Activated CD4-positive, alpha-beta T cell treated with anti-CD3 and anti-CD28 coated beads, Interleukin-2, amount 10 ng/mL, durations not matched to agents 24 days and 14 days (primary cell): ENCODE data around the gene C4A. TPM values are rescaled to one million over a fixed set of nuclear protein-coding genes. Genes with fewer than 3 reads are reported as not detected.
A peak's percentile ranks its signal among the peaks of the same experiment; 100 is the strongest.
"Not testable (repeated sequence)": the region's sequence is repeated elsewhere in the genome, so short reads cannot be mapped to it uniquely, and the experiment has no call there.

Source experiments
- DNase-seq: peaks from one replicate; pipeline ENCODE4 v3.0.0; 2022
- H3K27ac Mint-ChIP-seq: one replicate; pipeline ENCODE4 v1.8.0; 2022; ENCODE audit warnings: mild to moderate bottlenecking, mixed read lengths
- H3K27me3 Mint-ChIP-seq: one replicate; pipeline ENCODE4 v1.8.0; 2022; ENCODE audit warnings: mixed read lengths
- H3K36me3 Mint-ChIP-seq: one replicate; pipeline ENCODE4 v1.8.0; 2022; ENCODE audit warnings: low read depth, mild to moderate bottlenecking, mixed read lengths
- H3K4me1 Mint-ChIP-seq: one replicate; pipeline ENCODE4 v1.8.0; 2021; ENCODE audit warnings: mixed read lengths
- H3K4me3 Mint-ChIP-seq: one replicate; pipeline ENCODE4 v1.8.0; 2022; ENCODE audit warnings: mild to moderate bottlenecking, moderate library complexity, mixed read lengths
- H3K9me3 Mint-ChIP-seq: one replicate; pipeline ENCODE4 v1.8.0; 2021; ENCODE audit warnings: mixed read lengths
- intact Hi-C: fragments of 100-400 bp; cut with micrococcal nuclease; formaldehyde crosslinking; loops from one replicate; pipeline ENCODE4 v1.15.1; 2023
- total RNA-seq: library from RNA; stranded (reverse); gene quantifications from 2 replicates; pipeline ENCODE4 v1.2.3, GENCODE V29; 2022

C4A gene
- total RNA-seq, 1 donor from 2014 or later: 2.7 TPM

DNA sequence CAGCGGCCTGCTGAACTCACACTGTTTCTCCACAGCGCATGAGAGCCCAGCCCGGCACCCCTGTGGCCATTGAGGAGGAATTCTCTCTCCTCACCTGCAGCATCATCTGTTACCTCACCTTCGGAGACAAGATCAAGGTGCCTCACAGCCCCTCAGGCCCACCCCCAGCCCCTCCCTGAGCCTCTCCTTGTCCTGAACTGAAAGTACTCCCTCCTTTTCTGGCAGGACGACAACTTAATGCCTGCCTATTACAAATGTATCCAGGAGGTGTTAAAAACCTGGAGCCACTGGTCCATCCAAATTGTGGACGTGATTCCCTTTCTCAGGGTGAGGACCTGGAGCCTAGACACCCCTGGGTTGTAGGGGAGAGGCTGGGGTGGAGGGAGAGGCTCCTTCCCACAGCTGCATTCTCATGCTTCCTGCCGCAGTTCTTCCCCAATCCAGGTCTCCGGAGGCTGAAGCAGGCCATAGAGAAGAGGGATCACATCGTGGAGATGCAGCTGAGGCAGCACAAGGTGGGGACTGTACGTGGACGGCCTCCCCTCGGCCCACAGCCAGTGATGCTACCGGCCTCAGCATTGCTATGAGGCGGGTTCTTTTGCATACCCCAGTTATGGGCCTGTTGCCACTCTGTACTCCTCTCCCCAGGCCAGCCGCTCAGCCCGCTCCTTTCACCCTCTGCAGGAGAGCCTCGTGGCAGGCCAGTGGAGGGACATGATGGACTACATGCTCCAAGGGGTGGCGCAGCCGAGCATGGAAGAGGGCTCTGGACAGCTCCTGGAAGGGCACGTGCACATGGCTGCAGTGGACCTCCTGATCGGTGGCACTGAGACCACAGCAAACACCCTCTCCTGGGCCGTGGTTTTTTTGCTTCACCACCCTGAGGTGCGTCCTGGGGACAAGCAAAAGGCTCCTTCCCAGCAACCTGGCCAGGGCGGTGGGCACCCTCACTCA, 57.7 kb downstream of the C4A start:
- H3K4me1 Mint-ChIP-seq, H3K4me3 Mint-ChIP-seq, DNase-seq, H3K27me3 Mint-ChIP-seq, H3K27ac Mint-ChIP-seq, H3K36me3 Mint-ChIP-seq, H3K9me3 Mint-ChIP-seq: not testable (repeated sequence)
- intact Hi-C loops: loop anchor here (10.0 kb wide), 1 partner anchor 115 kb away; the partner anchor contains the start of genes PPT2 and PRRT1

DNA sequence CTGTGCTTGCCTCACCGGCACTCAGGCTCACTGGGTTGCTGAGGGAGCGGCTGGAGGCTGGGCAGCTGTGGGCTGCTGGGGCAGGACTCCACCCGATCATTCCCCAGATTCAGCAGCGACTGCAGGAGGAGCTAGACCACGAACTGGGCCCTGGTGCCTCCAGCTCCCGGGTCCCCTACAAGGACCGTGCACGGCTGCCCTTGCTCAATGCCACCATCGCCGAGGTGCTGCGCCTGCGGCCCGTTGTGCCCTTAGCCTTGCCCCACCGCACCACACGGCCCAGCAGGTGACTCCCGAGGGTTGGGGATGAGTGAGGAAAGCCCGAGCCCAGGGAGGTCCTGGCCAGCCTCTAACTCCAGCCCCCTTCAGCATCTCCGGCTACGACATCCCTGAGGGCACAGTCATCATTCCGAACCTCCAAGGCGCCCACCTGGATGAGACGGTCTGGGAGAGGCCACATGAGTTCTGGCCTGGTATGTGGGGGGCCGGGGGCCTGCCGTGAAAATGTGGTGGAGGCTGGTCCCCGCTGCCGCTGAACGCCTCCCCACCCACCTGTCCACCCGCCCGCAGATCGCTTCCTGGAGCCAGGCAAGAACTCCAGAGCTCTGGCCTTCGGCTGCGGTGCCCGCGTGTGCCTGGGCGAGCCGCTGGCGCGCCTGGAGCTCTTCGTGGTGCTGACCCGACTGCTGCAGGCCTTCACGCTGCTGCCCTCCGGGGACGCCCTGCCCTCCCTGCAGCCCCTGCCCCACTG, 58.6 kb downstream of the C4A start:
- H3K36me3 Mint-ChIP-seq, H3K27ac Mint-ChIP-seq, DNase-seq, H3K27me3 Mint-ChIP-seq, H3K9me3 Mint-ChIP-seq, H3K4me1 Mint-ChIP-seq, H3K4me3 Mint-ChIP-seq: not testable (repeated sequence)
- intact Hi-C loops: loop anchor here (10.0 kb wide), 1 partner anchor 114 kb away; the partner anchor contains the start of genes PPT2 and PRRT1

DNA sequence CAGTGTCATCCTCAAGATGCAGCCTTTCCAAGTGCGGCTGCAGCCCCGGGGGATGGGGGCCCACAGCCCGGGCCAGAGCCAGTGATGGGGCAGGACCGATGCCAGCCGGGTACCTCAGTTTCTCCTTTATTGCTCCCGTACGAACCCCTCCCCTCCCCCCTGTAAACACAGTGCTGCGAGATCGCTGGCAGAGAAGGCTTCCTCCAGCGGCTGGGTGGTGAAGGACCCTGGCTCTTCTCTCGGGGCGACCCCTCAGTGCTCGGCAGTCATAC, 59.1 kb downstream of the C4A start:
- H3K4me1 Mint-ChIP-seq, H3K4me3 Mint-ChIP-seq, H3K27me3 Mint-ChIP-seq, H3K36me3 Mint-ChIP-seq, H3K9me3 Mint-ChIP-seq, DNase-seq, H3K27ac Mint-ChIP-seq: not testable (repeated sequence)
- intact Hi-C loops: loop anchor here (10.0 kb wide), 1 partner anchor 114 kb away; the partner anchor contains the start of genes PPT2 and PRRT1

DNA sequence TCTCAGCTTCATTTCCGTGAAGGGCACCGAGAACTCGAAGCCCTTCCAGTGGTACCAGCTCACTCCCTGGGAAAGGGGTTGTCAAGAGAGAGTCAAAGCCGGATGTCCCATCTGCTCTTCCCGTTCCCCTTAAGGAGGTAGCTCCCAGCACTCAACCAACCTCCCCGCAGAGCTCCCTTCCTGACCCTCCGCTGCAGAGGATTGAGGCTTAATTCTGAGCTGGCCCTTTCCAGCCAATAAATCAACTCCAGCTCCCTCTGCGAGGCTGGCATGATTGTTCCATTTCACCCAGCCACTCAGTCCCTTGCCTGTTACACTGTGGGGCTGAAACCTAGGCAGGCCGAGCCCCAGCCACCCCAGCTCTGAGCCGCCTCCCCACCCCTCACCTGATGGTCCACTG, 59.5 kb downstream of the C4A start:
- intact Hi-C loops: loop anchor here (10.0 kb wide), 1 partner anchor 113 kb away; the partner anchor contains the start of genes PPT2 and PRRT1
- H3K9me3 Mint-ChIP-seq, H3K27ac Mint-ChIP-seq, H3K4me3 Mint-ChIP-seq, DNase-seq, H3K27me3 Mint-ChIP-seq, H3K36me3 Mint-ChIP-seq, H3K4me1 Mint-ChIP-seq: not testable (repeated sequence)

DNA sequence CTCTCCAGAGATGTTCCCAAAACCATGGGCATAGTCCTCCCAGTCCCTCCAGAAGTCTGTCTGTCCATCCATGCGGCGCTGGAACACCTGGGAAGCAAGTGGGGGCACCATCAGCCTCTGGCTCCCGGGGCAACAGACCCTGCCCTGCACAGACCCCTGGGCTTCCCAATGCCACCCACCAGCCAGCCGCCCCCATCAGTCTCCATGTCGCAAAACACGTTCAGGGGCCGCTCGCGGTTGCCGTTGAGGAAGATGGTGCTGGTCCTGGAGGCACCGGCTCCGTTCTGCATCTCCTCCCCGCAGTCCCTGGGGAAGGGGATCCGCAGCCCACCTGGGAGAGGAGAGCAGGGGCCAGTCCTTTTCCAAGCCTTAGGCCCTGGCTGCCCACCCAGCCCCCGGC, 60.4 kb downstream of the C4A start:
- not testable (repeated sequence) for H3K9me3 Mint-ChIP-seq
- intact Hi-C loops: loop anchor here (10.0 kb wide), 1 partner anchor 113 kb away; the partner anchor contains the start of genes PPT2 and PRRT1

DNA sequence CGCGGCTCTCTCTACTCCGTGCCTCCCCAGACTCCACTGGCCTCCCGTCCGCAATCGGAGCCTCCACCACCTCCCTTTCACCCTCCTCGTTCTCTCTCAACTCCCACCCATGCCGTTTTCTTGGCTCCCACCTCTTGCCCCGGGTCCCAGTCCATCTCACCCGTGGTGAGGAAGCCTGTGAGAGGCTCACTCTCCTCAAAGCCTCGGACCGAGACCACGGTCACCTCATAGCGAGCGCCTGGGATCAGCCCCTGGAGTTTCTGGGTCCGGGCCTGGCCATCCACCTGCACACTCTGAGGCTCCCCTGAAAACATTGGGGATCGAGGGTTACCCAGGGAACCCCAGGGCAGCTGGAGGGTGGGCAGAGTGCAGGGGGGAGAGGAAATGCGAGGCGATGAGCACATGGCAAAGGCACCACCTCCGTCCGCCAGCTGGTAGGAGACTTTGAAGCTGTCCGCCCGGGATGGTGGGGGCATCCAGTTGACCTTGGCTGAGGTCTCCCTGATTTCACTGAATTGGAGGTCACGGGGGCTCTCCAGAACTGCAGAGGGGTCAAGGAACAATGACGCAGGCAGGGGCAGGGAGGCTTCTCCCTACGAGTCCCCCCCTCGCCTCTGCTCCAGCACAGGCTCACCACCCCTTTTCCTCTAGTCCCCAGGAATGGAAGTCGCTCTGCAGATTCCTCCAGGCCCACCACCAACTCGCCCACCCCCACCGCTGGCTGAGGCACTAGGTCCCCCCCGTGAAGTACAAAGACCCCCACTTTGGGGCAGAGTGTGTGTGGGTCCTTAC, 61.9 kb downstream of the C4A start:
- intact Hi-C loops: loop anchor here (10.0 kb wide), 1 partner anchor 111 kb away; the partner anchor contains the start of genes PPT2 and PRRT1
- H3K27ac Mint-ChIP-seq: not testable (repeated sequence)

More for the DNA sequence above, 60.4 kb downstream of the C4A start:
- H3K4me3 Mint-ChIP-seq, H3K27ac Mint-ChIP-seq, H3K4me1 Mint-ChIP-seq, H3K36me3 Mint-ChIP-seq, H3K27me3 Mint-ChIP-seq, DNase-seq: not testable (repeated sequence)

DNA sequence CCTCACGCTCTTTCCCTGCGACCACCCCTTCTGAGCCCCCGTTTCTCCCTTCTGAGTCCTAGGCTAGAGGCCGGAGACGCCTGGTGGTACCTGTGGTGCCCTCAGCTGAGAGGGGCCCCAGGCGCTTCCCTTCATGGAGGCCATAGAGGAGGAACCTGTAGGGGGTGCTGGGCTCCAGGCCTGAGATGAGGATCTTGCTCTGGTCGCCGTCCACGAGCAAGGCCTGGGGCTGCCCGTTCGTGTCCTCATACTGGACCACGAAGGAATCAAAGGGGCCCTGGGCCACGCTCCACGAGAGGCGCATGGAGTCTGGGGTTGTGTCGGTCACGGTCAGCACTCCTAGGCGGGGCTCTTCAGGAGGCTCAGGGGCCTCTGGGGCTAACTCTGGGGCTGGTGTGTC, 63.1 kb downstream of the C4A start:
- H3K9me3 Mint-ChIP-seq, H3K4me1 Mint-ChIP-seq, H3K4me3 Mint-ChIP-seq, H3K36me3 Mint-ChIP-seq, H3K27ac Mint-ChIP-seq, H3K27me3 Mint-ChIP-seq, DNase-seq: not testable (repeated sequence)
- intact Hi-C loops: loop anchor here (10.0 kb wide), 1 partner anchor 110 kb away; the partner anchor contains the start of genes PPT2 and PRRT1

More for the DNA sequence above, 61.9 kb downstream of the C4A start:
- H3K4me1 Mint-ChIP-seq, DNase-seq, H3K4me3 Mint-ChIP-seq, H3K9me3 Mint-ChIP-seq, H3K27me3 Mint-ChIP-seq, H3K36me3 Mint-ChIP-seq: not testable (repeated sequence)

DNA sequence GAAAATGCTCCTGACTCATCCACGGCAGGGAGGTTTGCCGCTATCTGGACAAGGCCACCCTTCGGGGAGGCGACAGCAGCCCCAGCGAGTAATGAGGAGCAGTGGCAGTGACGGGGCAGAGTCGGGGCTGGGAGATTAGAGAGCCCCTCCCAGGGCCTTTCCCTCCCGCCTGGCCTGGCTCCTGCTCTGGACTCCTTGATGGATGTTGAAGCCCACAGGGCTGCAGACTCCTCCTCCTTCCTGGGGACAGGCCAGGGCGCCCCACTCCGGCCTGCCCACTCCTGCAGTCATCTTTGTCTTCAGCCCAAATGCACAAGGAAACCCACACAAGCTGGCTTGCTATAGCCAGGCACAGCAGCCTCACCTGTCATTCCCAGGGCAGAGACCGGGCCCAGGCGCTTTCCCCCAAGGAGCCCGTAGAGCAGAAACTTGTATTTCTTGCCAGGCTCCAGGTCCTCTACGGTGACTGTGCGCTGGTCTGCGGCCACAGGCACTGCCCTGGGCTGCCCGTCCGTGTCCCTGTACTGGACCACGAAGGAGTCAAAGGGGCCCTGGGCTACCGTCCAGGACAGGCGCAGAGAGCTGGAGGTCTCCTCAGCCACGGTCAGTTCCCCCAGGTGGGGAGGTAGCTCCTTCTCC, 64.1 kb downstream of the C4A start:
- H3K9me3 Mint-ChIP-seq: no peaks in the 10 kb centered on the region
- peaks cover 2% of the 10 kb centered on the region for H3K27me3 Mint-ChIP-seq
- H3K36me3 Mint-ChIP-seq: no peaks in the 10 kb centered on the region
- DNase-seq: no peak
- intact Hi-C loops: loop anchor here (10.0 kb wide), 1 partner anchor 109 kb away; the partner anchor contains the start of genes PPT2 and PRRT1
- H3K4me3 Mint-ChIP-seq: no peak overlapping the region
- H3K4me1 Mint-ChIP-seq: no peaks in the 10 kb centered on the region
- H3K27ac Mint-ChIP-seq: no peak overlapping the region

DNA sequence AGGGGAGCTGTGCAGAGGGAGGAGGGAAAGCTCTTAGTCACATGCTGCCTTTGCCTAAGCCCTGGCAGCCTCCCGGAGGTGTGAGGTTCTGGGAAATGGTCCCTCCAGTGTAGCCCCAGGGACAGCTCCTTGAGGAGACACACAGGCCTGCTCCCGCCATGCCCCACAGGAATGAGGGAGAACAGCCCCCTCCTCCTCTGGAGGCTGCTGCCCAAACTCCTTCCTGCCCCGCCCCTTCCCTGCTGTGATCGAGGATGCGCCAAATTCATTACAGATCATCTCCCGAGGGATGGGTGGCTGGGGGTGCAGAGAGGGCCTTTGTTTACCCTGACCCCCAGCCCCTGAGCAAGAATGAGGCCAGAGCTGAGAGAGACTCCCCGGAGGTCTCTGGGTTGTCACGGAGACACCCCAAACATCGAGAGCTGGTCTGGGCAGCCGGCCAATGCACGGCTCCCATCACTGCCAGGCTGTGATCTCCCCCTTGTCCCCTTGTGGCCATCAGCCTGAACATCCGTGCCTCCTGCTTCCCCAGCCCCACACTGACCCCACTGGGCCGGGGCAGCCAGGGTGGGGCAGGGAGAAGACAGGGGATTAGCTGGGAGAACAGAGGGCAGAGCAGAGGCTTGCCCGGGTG, 64.7 kb downstream of the C4A start:
- no peaks in the 10 kb centered on the region for H3K4me1 Mint-ChIP-seq
- no peak for DNase-seq
- H3K4me3 Mint-ChIP-seq: no peak overlapping the region
- no peak overlapping the region for H3K27ac Mint-ChIP-seq
- no peaks in the 10 kb centered on the region for H3K36me3 Mint-ChIP-seq
- intact Hi-C loops: loop anchor here (10.0 kb wide), 1 partner anchor 108 kb away; the partner anchor contains the start of genes PPT2 and PRRT1
- H3K27me3 Mint-ChIP-seq: peaks cover 2% of the 10 kb centered on the region
- H3K9me3 Mint-ChIP-seq: no peaks in the 10 kb centered on the region

DNA sequence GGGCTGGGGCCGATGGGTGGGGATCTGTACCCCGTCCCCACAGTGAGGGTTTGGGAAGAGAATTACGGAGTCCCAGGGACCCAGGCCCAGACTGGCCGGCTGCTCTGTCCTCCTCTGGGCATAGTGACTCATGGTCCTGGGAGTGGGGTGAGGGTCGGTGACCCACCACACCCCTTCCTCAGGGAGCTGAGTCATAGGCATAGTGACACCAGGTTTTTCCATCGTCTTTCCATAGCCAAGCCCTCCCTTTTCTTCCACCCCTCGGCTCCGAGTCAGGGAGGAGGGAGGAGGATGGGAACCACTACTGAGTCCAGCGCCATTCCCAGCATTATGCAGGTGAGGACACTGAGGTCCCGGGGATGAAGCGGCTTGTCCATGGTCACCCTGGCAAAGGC, 65.2 kb downstream of the C4A start:
- Mint-ChIP-seq H3K9me3 (no peaks in the 10 kb centered on the region), H3K27ac (no peak overlapping the region), H3K4me3 (no peak overlapping the region), H3K4me1 (no peaks in the 10 kb centered on the region), H3K27me3 (peaks cover 2% of the 10 kb centered on the region), H3K36me3 (no peaks in the 10 kb centered on the region)
- intact Hi-C loops: loop anchor here (10.0 kb wide), 1 partner anchor 108 kb away; the partner anchor contains the start of genes PPT2 and PRRT1
- DNase-seq: no peak

DNA sequence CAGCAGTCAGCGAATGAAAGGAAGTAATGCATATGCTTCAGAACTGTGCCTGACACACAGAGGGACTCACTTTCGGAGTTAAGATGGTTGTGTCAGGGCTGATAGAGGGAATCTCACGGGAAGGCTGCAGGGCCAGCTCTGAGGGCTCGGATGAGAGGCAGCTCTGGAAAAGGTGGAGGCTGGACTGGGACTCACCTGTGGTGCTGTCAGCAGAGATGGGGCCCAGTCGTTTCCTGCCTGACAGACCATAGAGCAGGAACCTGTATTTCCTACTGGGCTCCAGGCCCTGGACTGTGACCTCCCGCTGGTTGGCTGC, 65.6 kb downstream of the C4A start:
- Mint-ChIP-seq H3K4me1 (no peaks in the 10 kb centered on the region), H3K36me3 (no peaks in the 10 kb centered on the region), H3K27me3 (peaks cover 2% of the 10 kb centered on the region), H3K27ac (no peak overlapping the region), H3K4me3 (no peak overlapping the region), H3K9me3 (no peaks in the 10 kb centered on the region)
- DNase-seq: no peak
- intact Hi-C loops: loop anchor here (10.0 kb wide), 1 partner anchor 107 kb away; the partner anchor contains the start of genes PPT2 and PRRT1

DNA sequence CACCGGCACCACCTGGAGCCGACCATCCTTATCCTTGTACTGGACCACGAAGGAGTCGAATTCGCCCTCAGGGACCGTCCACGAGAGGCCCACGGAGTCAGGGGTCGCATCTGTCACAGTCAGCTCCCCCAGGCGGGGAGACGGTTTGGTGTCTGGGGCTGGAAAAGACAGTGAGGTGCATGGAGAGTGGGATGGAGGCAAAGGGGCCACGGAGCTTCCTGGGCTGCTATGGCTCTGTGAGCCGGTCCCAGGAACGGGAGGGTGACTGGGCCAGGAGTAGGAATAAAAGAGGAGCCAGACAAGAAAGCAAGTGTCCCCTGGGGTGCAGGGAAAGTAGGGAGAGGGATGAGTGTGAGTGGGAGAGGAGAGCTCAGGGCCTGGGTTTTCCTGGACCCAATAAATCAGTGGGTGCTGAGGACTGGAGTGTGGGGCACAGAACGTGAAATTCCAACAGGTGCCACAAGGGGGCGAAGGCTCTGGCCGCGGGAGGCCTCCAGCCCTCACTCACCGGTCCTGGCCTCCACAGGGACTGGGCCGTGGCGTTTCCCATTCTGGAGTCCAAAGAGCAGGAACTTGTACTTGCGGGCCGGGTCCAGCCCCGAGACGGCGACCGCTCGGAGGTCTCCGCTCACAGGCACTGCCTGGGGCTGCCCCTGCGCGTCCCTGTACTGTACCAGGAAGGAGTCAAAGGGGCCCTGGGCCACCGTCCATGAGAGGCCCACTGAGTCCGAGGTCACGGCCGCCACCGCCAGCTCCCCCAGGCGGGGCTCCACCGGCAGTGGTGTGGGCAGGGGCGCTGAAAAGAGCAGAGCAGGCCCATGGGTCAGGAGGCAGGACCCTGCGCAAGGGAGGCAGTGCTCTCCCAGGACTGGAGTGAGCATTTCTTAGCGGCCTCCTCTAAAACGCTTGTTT, 66.3 kb downstream of the C4A start:
- Mint-ChIP-seq H3K27me3 (peaks cover 2% of the 10 kb centered on the region), H3K9me3 (no peaks in the 10 kb centered on the region), H3K36me3 (no peaks in the 10 kb centered on the region), H3K27ac (no peak overlapping the region), H3K4me1 (no peaks in the 10 kb centered on the region), H3K4me3 (no peak overlapping the region)
- peak; percentile 91 for DNase-seq
- intact Hi-C loops: loop anchor here (10.0 kb wide), 1 partner anchor 107 kb away; the partner anchor contains the start of genes PPT2 and PRRT1
